Caco-2 (cell line): ENCODE data around the gene UBA3. TPM values are rescaled to one million over a fixed set of nuclear protein-coding genes. Genes with fewer than 3 reads are reported as not detected.

Experiments used
- BruUV-seq: library from RNA; stranded (reverse); fragments of 400-500 nt; replicated peaks from 2 replicates; lab custom pipeline; 2021; lab: Mats Ljungman, UMichigan
- CTCF ChIA-PET: fragments of 300-600 bp; sonication (Branson Sonifier 250); formaldehyde crosslinking; loops from one replicate; lab custom pipeline; 2022; ENCODE audit warnings: antibody characterized with exemption; lab: Charles Lee
- POLR2A ChIA-PET: fragments of 300-600 bp; sonication (Branson Sonifier 250); formaldehyde crosslinking; loops from one replicate; lab custom pipeline; 2022; ENCODE audit warnings: antibody characterized with exemption; lab: Charles Lee
- DNase-seq, 2 experiments: peaks; one replicate each; pipeline versions ENCODE4 v3.0.0 to v3.0.0-alpha.2; 2020 to 2022
- H3K27me3 ChIP-seq: replicated peaks from 2 replicates; pipeline ENCODE4 v1.6.0; 2011; ENCODE audit warnings: low read length; ENCODE audit not compliant: control insufficient read depth, insufficient read depth
- H3K36me3 ChIP-seq: 2 replicates; pipeline ENCODE4 v1.5.1; 2011; ENCODE audit warnings: low read length; ENCODE audit not compliant: control insufficient read depth, insufficient read depth
- H3K4me1 ChIP-seq: fragments of 250-450 bp; sonication (Bioruptor Pico); 2 replicates; pipeline ENCODE4 v1.5.1; 2020; ENCODE audit warnings: mild to moderate bottlenecking
- H3K4me3 ChIP-seq: 2 replicates; pipeline ENCODE4 v1.5.1; 2011; ENCODE audit warnings: low read depth, mild to moderate bottlenecking, control low read depth, low read length
- H3K9me3 ChIP-seq: fragments of 250-450 bp; sonication (Bioruptor Pico); 2 replicates; pipeline ENCODE4 v1.5.1; 2020; ENCODE audit warnings: mild to moderate bottlenecking, moderate library complexity
- H3K27ac Mint-ChIP-seq: one replicate; pipeline ENCODE4 v1.8.0; 2022; ENCODE audit warnings: mixed read lengths; ENCODE audit not compliant: unreplicated experiment
- H3K27me3 Mint-ChIP-seq: one replicate; pipeline ENCODE4 v1.8.0; 2022; ENCODE audit warnings: mixed read lengths; ENCODE audit not compliant: insufficient read depth, unreplicated experiment
- H3K36me3 Mint-ChIP-seq: one replicate; pipeline ENCODE4 v1.8.0; 2022; ENCODE audit warnings: mild to moderate bottlenecking, mixed read lengths; ENCODE audit not compliant: insufficient read depth, unreplicated experiment
- H3K4me1 Mint-ChIP-seq: one replicate; pipeline ENCODE4 v1.8.0; 2022; ENCODE audit warnings: low read depth, mixed read lengths; ENCODE audit not compliant: unreplicated experiment
- H3K4me3 Mint-ChIP-seq: one replicate; pipeline ENCODE4 v1.8.0; 2022; ENCODE audit warnings: mild to moderate bottlenecking, moderate library complexity, mixed read lengths; ENCODE audit not compliant: unreplicated experiment
- H3K9me3 Mint-ChIP-seq: one replicate; pipeline ENCODE4 v1.8.0; 2022; ENCODE audit warnings: mixed read lengths; ENCODE audit not compliant: unreplicated experiment
- intact Hi-C: fragments of 100-400 bp; cut with micrococcal nuclease; formaldehyde crosslinking; loops from one replicate; pipeline ENCODE4 v1.10.0; 2022; ENCODE audit not compliant: unreplicated experiment
- total RNA-seq: library from RNA; stranded (reverse); gene quantifications from 2 replicates; pipeline ENCODE4 v1.2.3, GENCODE V29; 2022
- TF ChIP-seq, protein P1 (sequence below), 2 experiments: fragments of 200-600 bp in 1 of 2; IDR thresholded peaks; 1 replicate in 1 of 2; 2 replicates in 1 of 2; pipeline versions ENCODE4 v1.5.1 to v1.8.0; 2011 to 2022; ENCODE audit warnings: antibody characterized with exemption in 1 of 2, control low read depth in 1 of 2, inconsistent platforms in 1 of 2, low read depth in 1 of 2, low read length in 1 of 2, mild to moderate bottlenecking in 1 of 2, moderate library complexity in 1 of 2; ENCODE audit not compliant: insufficient read depth in 1 of 2, severe bottlenecking in 1 of 2, unreplicated experiment in 1 of 2

UBA3 gene
- total RNA-seq, 1 experiment from 2014 or later, result 49.6 TPM

DNA sequence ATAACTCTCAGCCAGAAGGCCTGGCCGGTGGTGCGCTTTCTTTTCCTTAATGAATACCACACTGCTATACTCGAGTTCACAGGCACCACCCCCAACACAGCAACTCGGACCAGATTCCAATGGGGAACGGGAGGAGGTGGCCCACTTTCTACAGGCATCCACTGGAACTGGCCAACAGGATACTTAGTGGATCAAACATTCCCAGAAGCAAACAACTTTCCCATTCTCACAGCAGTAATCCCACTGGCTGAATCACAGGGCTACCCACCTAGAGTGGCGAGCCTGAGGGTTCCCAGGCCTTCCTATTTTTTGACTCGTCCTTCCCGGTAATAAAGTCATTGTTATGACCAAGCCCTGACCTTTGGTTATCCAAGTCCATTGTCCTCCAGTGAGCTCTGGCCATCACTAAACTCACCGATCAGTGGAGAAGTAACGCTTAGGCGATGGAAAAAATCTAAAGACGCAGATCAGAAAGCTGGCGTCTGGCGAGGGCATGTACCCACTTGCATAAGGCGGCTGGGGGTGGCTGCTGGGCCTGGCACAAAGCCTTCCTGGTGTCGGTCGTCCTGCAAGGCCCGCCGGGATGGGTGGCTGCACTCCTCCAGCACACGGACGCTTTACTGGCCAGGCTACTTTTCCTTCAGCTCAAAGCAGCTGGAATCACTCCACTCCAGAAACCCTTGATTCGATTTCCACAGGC is 67.9 kb downstream of the UBA3 start:
- Histone ChIP-seq H3K9me3 (no peaks in the 10 kb centered on the region), H3K27me3 (no peaks in the 10 kb centered on the region), H3K4me1 (0 out of 2 replicates have a peak, but pooled peaks cover 6% of the 10 kb centered on the region), H3K4me3 (peak overlapping the region; percentile 90), H3K36me3 (no peaks in the 10 kb centered on the region; the same call in 1 of the 2 replicates)
- Mint-ChIP-seq H3K4me1 (no peaks in the 10 kb centered on the region), H3K4me3 (peak overlapping the region; percentile 91), H3K36me3 (peaks cover 18% of the 10 kb centered on the region), H3K9me3 (no peaks in the 10 kb centered on the region), H3K27me3 (no peaks in the 10 kb centered on the region), H3K27ac (peak overlapping the region; percentile 83)
- POLR2A ChIA-PET, result interaction anchor here (0.6 kb wide), 1 partner anchor 20 kb away, joined by 5 read pairs; no protein-coding TSS in a partner anchor
- BruUV-seq, result TSS peak; percentile 23
- intact Hi-C loops, result loop anchor here (2.0 kb wide), 2 partner anchors 41 to 69 kb away; partner anchors contain the start of genes TMF1 and UBA3
- TF ChIP-seq, protein P1, sequence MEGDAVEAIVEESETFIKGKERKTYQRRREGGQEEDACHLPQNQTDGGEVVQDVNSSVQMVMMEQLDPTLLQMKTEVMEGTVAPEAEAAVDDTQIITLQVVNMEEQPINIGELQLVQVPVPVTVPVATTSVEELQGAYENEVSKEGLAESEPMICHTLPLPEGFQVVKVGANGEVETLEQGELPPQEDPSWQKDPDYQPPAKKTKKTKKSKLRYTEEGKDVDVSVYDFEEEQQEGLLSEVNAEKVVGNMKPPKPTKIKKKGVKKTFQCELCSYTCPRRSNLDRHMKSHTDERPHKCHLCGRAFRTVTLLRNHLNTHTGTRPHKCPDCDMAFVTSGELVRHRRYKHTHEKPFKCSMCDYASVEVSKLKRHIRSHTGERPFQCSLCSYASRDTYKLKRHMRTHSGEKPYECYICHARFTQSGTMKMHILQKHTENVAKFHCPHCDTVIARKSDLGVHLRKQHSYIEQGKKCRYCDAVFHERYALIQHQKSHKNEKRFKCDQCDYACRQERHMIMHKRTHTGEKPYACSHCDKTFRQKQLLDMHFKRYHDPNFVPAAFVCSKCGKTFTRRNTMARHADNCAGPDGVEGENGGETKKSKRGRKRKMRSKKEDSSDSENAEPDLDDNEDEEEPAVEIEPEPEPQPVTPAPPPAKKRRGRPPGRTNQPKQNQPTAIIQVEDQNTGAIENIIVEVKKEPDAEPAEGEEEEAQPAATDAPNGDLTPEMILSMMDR (IDR thresholded peaks at IDR 0.05; ENCODE audit: insufficient read depth in 1 of 2, low read depth in 1 of 2, low read length in 1 of 2, severe bottlenecking in 1 of 2, unreplicated experiment in 1 of 2), result no peak
- DNase-seq, result no peak
- CTCF ChIA-PET, result no interaction called here

DNA sequence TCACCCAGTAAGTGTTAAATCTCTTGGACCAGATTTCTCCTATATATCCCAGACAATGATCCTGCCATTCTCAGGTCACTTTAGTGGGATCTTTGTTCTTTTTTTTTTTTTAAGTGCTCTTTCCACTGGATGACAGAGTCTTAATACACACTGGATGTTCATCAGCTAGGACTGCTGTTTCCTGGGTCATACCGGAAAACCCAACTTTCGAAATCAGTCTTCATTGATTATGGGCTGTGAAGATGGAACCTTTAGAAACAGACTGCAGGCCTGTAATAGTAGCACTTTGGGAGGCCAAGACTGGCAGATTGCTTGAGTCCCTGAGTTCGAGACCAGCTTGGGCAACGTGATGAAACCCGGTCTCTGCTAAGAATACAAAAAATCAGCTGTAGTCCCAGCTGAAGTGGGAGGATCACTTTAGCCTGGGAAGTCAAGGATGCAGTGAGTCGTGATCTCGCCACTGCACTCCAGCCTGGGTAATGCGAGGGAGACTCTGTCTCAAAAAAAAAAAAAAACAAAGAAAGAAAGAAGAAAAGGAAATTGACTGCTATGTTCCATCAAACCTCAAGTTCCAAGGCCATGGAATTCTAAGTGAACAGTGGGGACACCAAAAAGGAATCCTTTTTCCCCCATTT is 69.0 kb downstream of the UBA3 start:
- no peaks in the 10 kb centered on the region for H3K9me3 Mint-ChIP-seq
- TF ChIP-seq, protein P1 (IDR thresholded peaks at IDR 0.05; ENCODE audit: insufficient read depth in 1 of 2, low read depth in 1 of 2, low read length in 1 of 2, severe bottlenecking in 1 of 2, unreplicated experiment in 1 of 2), result no peak
- H3K27ac Mint-ChIP-seq, result no peak overlapping the region
- H3K27me3 Mint-ChIP-seq, result no peaks in the 10 kb centered on the region
- ChIA-PET CTCF (no interaction called here), POLR2A (no interaction called here)
- H3K4me3 Mint-ChIP-seq, result no peak overlapping the region
- Histone ChIP-seq H3K4me1 (0 out of 2 replicates have a peak, but pooled peaks cover 6% of the 10 kb centered on the region), H3K36me3 (no peaks in the 10 kb centered on the region; the same call in 1 of the 2 replicates), H3K9me3 (no peaks in the 10 kb centered on the region), H3K27me3 (no peaks in the 10 kb centered on the region), H3K4me3 (no peak overlapping the region)
- H3K4me1 Mint-ChIP-seq, result no peaks in the 10 kb centered on the region
- no peak for DNase-seq
- peaks cover 11% of the 10 kb centered on the region for H3K36me3 Mint-ChIP-seq
- no TSS peak for BruUV-seq
- intact Hi-C loops, result no loop called here

DNA sequence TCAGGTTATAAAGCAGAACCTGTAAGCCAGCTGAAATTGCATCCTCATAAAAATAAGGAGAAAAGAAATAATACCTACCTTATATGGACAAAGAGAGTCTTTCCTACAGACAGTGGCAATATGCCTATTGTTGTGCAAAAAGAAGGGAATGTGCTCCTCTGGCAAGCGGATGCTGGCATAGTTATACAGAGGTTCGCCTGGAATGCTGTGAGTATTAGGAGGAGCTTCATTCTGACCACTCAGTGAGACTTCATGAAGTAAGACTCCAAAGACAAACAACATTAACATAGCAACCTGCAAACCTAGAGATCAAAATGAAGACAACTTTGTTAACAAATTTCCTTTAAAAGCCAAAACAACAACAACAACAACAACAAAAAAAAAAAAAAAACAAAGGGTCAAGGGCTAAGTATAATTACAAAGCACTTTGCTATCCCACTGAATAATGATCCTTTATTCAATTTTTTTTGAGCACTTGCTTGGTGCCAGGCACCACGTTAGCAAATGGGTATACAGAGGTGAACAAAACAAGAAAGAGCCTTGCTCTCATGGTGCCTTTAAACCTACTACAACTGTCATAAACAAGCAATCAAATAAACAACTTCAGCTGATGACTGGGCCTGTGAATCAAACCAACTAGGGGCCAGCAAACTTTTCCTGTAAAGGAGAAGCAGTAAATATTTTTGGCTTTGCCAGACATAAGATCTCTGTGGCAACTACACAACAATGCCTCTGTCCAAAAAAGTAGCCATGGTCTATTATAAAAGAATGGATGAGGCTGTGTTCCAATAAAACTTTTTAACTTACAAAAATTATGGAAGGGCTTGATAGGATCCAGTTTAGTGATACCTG is 70.4 kb downstream of the UBA3 start:
- Mint-ChIP-seq H3K4me1 (no peaks in the 10 kb centered on the region), H3K4me3 (no peak overlapping the region), H3K27ac (no peak overlapping the region), H3K27me3 (no peaks in the 10 kb centered on the region), H3K36me3 (peaks cover 11% of the 10 kb centered on the region), H3K9me3 (no peaks in the 10 kb centered on the region)
- Histone ChIP-seq H3K36me3 (no peaks in the 10 kb centered on the region; the same call in 1 of the 2 replicates), H3K4me1 (0 out of 2 replicates have a peak, but pooled peaks cover 5% of the 10 kb centered on the region), H3K27me3 (no peaks in the 10 kb centered on the region), H3K4me3 (no peak overlapping the region), H3K9me3 (no peaks in the 10 kb centered on the region)
- CTCF ChIA-PET, result no interaction called here
- no TSS peak for BruUV-seq
- TF ChIP-seq, protein P1 (IDR thresholded peaks at IDR 0.05; ENCODE audit: insufficient read depth in 1 of 2, low read depth in 1 of 2, low read length in 1 of 2, severe bottlenecking in 1 of 2, unreplicated experiment in 1 of 2), result no peak
- intact Hi-C loops, result no loop called here
- no peak for DNase-seq
- POLR2A ChIA-PET, result no interaction called here
